Osteocyte (in vitro differentiated cells): Measurements from ENCODE around the gene FAM8A1. TPM values are rescaled to one million over a fixed set of nuclear protein-coding genes. Genes with fewer than 3 reads are reported as not detected.
"Not testable (repeated sequence)": the region's sequence is repeated elsewhere in the genome, so short reads cannot be mapped to it uniquely, and the experiment has no call there.

Experiments
- DNase-seq: peaks from one replicate; pipeline ENCODE4 v3.0.0; 2021; ENCODE audit warnings: mixed read lengths; ENCODE audit not compliant: unreplicated experiment; ENCODE audit errors: extremely low spot score
- H3K27ac Mint-ChIP-seq: one replicate; pipeline ENCODE4 v1.8.0; 2021; ENCODE audit warnings: mild to moderate bottlenecking, mixed read lengths; ENCODE audit not compliant: unreplicated experiment
- H3K27me3 Mint-ChIP-seq: one replicate; pipeline ENCODE4 v1.8.0; 2021; ENCODE audit warnings: mixed read lengths; ENCODE audit not compliant: unreplicated experiment
- H3K36me3 Mint-ChIP-seq: one replicate; pipeline ENCODE4 v1.8.0; 2021; ENCODE audit warnings: mixed read lengths; ENCODE audit not compliant: unreplicated experiment
- H3K4me1 Mint-ChIP-seq: one replicate; pipeline ENCODE4 v1.8.0; 2021; ENCODE audit warnings: mixed read lengths; ENCODE audit not compliant: unreplicated experiment
- H3K4me3 Mint-ChIP-seq: one replicate; pipeline ENCODE4 v1.8.0; 2021; ENCODE audit warnings: mild to moderate bottlenecking, moderate library complexity, mixed read lengths; ENCODE audit not compliant: unreplicated experiment
- H3K9me3 Mint-ChIP-seq: one replicate; pipeline ENCODE4 v1.8.0; 2021; ENCODE audit warnings: mixed read lengths; ENCODE audit not compliant: unreplicated experiment
- CTCF ChIP-seq: fragments of 200-600 bp; sonication (generic); IDR thresholded peaks from 2 replicates; pipeline ENCODE4 v1.5.0; 2021; ENCODE audit warnings: antibody characterized with exemption, mild to moderate bottlenecking, moderate library complexity
- total RNA-seq: library from RNA; stranded (reverse); gene quantifications from 2 replicates; pipeline ENCODE4 v1.2.1, GENCODE V29; 2021

FAM8A1 gene
- total RNA-seq, 1 donor from 2014 or later = 32.2 TPM

DNA sequence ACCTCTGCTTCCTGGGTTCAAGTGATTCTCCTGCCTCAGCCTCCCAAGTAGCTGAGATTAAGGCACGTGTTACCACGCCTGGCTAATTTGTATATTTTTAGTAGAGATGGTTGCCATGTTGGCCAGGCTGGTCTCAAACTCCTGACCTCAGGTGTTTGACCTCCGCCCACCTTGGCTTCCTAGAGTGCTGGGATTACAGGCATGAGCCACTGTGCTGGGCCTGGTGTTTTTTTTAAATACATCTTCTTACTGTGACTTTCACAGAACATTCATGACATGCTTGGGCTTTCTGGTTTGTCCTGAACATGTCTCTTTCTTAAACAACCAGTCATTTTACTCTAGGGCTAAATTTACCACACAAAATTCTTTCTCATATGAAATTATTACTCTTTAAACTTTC lies 34.7 kb upstream of the FAM8A1 start:
- no peak for TF ChIP-seq CTCF
- Mint-ChIP-seq H3K4me3 (no peak overlapping the region), H3K36me3 (no peaks in the 10 kb centered on the region), H3K27ac (no peak overlapping the region), H3K4me1 (peaks cover 9% of the 10 kb centered on the region), H3K27me3 (peaks cover 3% of the 10 kb centered on the region), H3K9me3 (peaks cover 14% of the 10 kb centered on the region)
- no peak for DNase-seq

GRCh38 chr6:17574866-17575560 lies 25.1 kb upstream of the FAM8A1 start:
- no peak for TF ChIP-seq CTCF
- peaks cover 12% of the 10 kb centered on the region for H3K9me3 Mint-ChIP-seq
- H3K4me1 Mint-ChIP-seq = no peaks in the 10 kb centered on the region
- no peaks in the 10 kb centered on the region for H3K27me3 Mint-ChIP-seq
- peaks cover 5% of the 10 kb centered on the region for H3K36me3 Mint-ChIP-seq
- no peak for DNase-seq
- H3K27ac Mint-ChIP-seq = no peak overlapping the region
- H3K4me3 Mint-ChIP-seq = no peak overlapping the region

DNA sequence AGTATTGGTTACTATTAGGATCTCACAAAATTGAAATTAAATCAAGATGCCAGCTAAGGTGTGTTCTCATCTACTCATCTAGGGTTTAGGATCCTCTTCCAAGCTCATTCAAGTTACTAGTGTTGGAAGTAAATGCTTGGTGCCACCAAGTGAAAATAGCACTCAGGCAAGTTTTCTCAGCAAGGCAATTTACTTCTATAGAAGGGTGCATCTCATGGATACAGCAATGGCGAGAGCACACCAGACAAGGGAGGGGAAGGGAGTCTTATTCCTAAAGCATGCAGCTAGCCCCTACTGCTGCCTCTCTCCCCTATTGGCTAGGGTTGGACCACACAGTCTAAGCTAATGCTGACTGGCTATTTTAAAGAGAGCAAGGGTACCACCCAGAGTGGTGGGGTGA lies 23.0 kb upstream of the FAM8A1 start:
- Mint-ChIP-seq H3K27me3 (no peaks in the 10 kb centered on the region), H3K36me3 (peaks cover 5% of the 10 kb centered on the region), H3K4me3 (no peak overlapping the region), H3K4me1 (no peaks in the 10 kb centered on the region), H3K9me3 (peaks cover 12% of the 10 kb centered on the region), H3K27ac (no peak overlapping the region)
- no peak for TF ChIP-seq CTCF
- DNase-seq = no peak

DNA sequence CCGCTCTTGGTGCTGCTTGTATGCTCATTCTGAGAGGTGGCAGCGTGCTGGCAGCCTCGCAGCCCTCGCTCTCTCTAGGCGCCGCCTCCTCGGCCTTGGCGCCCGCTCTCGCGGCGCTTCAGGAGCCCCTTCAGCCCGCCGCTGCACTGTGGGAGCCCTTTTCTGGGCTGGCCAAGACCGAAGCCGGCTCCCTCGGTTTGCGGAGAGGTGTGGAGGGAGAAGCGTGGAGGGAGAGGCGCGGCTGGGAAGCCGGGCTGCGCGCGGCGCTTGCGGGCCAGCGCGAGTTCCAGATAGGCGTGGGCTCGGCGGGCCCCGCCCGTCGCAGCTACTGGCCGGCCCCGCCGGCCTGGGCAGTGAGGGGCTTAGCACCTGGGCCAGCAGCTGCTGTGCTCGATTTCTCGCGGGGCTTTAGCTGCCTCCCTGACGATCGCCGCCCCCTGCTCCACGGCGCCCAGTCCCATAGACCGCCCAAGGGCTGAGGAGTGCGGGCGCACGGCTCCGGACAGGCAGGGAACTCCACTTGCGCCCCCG lies 19.5 kb upstream of the FAM8A1 start:
- TF ChIP-seq CTCF = no peak
- Mint-ChIP-seq H3K4me1 (peaks cover 7% of the 10 kb centered on the region), H3K9me3 (peaks cover 12% of the 10 kb centered on the region), H3K27me3 (no peaks in the 10 kb centered on the region), H3K27ac (no peak overlapping the region), H3K4me3 (peak overlapping the region; percentile 58), H3K36me3 (peaks cover 5% of the 10 kb centered on the region)
- no peak for DNase-seq

GRCh38 chr6:17581282-17581681 lies 18.8 kb upstream of the FAM8A1 start:
- not testable (repeated sequence) for H3K36me3 Mint-ChIP-seq, H3K4me1 Mint-ChIP-seq
- peaks cover 12% of the 10 kb centered on the region for H3K9me3 Mint-ChIP-seq

More at GRCh38 chr6:17581282-17581681, 18.8 kb upstream of the FAM8A1 start:
- H3K4me3 Mint-ChIP-seq = peak overlapping the region; percentile 14
- DNase-seq, H3K27ac Mint-ChIP-seq, H3K27me3 Mint-ChIP-seq: not testable (repeated sequence)
